ENCODE measurements around the gene SCIN. TPM values are rescaled to one million over a fixed set of nuclear protein-coding genes. Genes with fewer than 3 reads are reported as not detected.
"Not testable (repeated sequence)": the region's sequence is repeated elsewhere in the genome, so short reads cannot be mapped to it uniquely, and the experiment has no call there.

Gene SCIN
- total RNA-seq = 0.30 TPM

- DNase-seq (ENCODE audit: low spot score) = no peak
- ATAC-seq = peak; percentile 60
These were observed at the start of gene SCIN for GRCh38 chr7:12570534-12571461. TSS of gene SCIN (plus strand) at chr7:12570720. CDS start at chr7:12570787, 67 bp downstream.

GRCh38 chr7:12524794-12525386 lies 45.6 kb upstream of the SCIN start:
- no peak for DNase-seq (ENCODE audit: low spot score)
- peak; percentile 76 for ATAC-seq

GRCh38 chr7:12526693-12527092 lies 43.8 kb upstream of the SCIN start:
- DNase-seq (ENCODE audit: low spot score); ATAC-seq: not testable (repeated sequence)

- ATAC-seq; DNase-seq (ENCODE audit: low spot score): not testable (repeated sequence)
These were observed 42.9 kb upstream of the SCIN start for GRCh38 chr7:12527670-12528069.

- ATAC-seq (no peak), DNase-seq (ENCODE audit: low spot score) (no peak)
These were observed 40.4 kb upstream of the SCIN start for GRCh38 chr7:12529971-12530710.

GRCh38 chr7:12531784-12532183 lies 38.7 kb upstream of the SCIN start:
- DNase-seq (ENCODE audit: low spot score) (no peak), ATAC-seq (no peak)

GRCh38 chr7:12534046-12534445 lies 36.5 kb upstream of the SCIN start:
- DNase-seq (ENCODE audit: low spot score) (no peak), ATAC-seq (no peak)

- ATAC-seq (no peak), DNase-seq (ENCODE audit: low spot score) (no peak)
These were observed 30.8 kb upstream of the SCIN start for GRCh38 chr7:12539681-12540080.

GRCh38 chr7:12540850-12541249 lies 29.7 kb upstream of the SCIN start:
- DNase-seq (ENCODE audit: low spot score) (no peak), ATAC-seq (no peak)

GRCh38 chr7:12543586-12543985 lies 26.9 kb upstream of the SCIN start:
- DNase-seq (ENCODE audit: low spot score) (no peak), ATAC-seq (no peak)

GRCh38 chr7:12549106-12549505 lies 21.4 kb upstream of the SCIN start:
- ATAC-seq (no peak), DNase-seq (ENCODE audit: low spot score) (no peak)

- DNase-seq (ENCODE audit: low spot score) (no peak), ATAC-seq (no peak)
These were observed 19.6 kb upstream of the SCIN start for GRCh38 chr7:12550956-12551355.

GRCh38 chr7:12552876-12553275 lies 17.6 kb upstream of the SCIN start:
- DNase-seq (ENCODE audit: low spot score) = no peak
- ATAC-seq = no peak

- ATAC-seq = no peak
- DNase-seq (ENCODE audit: low spot score) = no peak
These were observed 17.1 kb upstream of the SCIN start for GRCh38 chr7:12553416-12553815.

- DNase-seq (ENCODE audit: low spot score) = no peak
These were observed 16.2 kb upstream of the SCIN start for GRCh38 chr7:12554351-12554750.

GRCh38 chr7:12554872-12555271 lies 15.6 kb upstream of the SCIN start:
- ATAC-seq (no peak), DNase-seq (ENCODE audit: low spot score) (no peak)

More at GRCh38 chr7:12554351-12554750, 16.2 kb upstream of the SCIN start:
- ATAC-seq = no peak

GRCh38 chr7:12555695-12556094 lies 14.8 kb upstream of the SCIN start:
- DNase-seq (ENCODE audit: low spot score); ATAC-seq: not testable (repeated sequence)

- ATAC-seq = not testable (repeated sequence)
These were observed 14.3 kb upstream of the SCIN start for GRCh38 chr7:12556139-12556792.

GRCh38 chr7:12557282-12557681 lies 13.2 kb upstream of the SCIN start:
- ATAC-seq = no peak
- DNase-seq (ENCODE audit: low spot score) = no peak

More at GRCh38 chr7:12556139-12556792, 14.3 kb upstream of the SCIN start:
- DNase-seq (ENCODE audit: low spot score) = not testable (repeated sequence)

GRCh38 chr7:12564996-12565764 lies 5.3 kb upstream of the SCIN start:
- ATAC-seq (no peak), DNase-seq (ENCODE audit: low spot score) (no peak)

Measured in left lobe of liver (tissue), 2 donors.